Liver (tissue), 9 donors: ENCODE data around the gene NEIL1. TPM values are rescaled to one million over a fixed set of nuclear protein-coding genes. Genes with fewer than 3 reads are reported as not detected.
A peak's percentile ranks its signal among the peaks of the same experiment; 100 is the strongest.
"Not testable (repeated sequence)": the region's sequence is repeated elsewhere in the genome, so short reads cannot be mapped to it uniquely, and the experiment has no call there.

Experiments used
- DNase-seq: peaks from one replicate; pipeline ENCODE4 v3.0.0-alpha.2; 2017; ENCODE audit warnings: low spot score
- H3K27ac ChIP-seq, 2 donors: one replicate each; pipeline ENCODE4 v1.7.0; 2013; ENCODE audit warnings: inconsistent platforms in 2 of 2, low read length in 2 of 2, control low read depth in 1 of 2, low read depth in 1 of 2, mild to moderate bottlenecking in 1 of 2
- H3K27me3 ChIP-seq, 4 donors: one replicate each; pipeline versions ENCODE4 v1.6.1 to v1.7.0; 2013; ENCODE audit warnings: low read length in 3 of 4, inconsistent platforms in 1 of 4, mild to moderate bottlenecking in 1 of 4, moderate library complexity in 1 of 4; ENCODE audit not compliant: control insufficient read depth in 4 of 4, insufficient read depth in 4 of 4
- H3K36me3 ChIP-seq, 4 donors: one replicate each; pipeline versions ENCODE4 v1.6.1 to v1.7.0; 2013; ENCODE audit warnings: low read length in 3 of 4, mild to moderate bottlenecking in 3 of 4, low read depth in 1 of 4, moderate library complexity in 1 of 4; ENCODE audit not compliant: control insufficient read depth in 4 of 4, insufficient read depth in 3 of 4
- H3K4me1 ChIP-seq, 4 donors: one replicate each; pipeline versions ENCODE4 v1.6.1 to v1.7.0; 2013; ENCODE audit warnings: low read length in 3 of 4, mild to moderate bottlenecking in 3 of 4, moderate library complexity in 1 of 4; ENCODE audit not compliant: control insufficient read depth in 4 of 4, insufficient read depth in 4 of 4
- H3K4me3 ChIP-seq, 3 donors: one replicate each; pipeline versions ENCODE4 v1.6.1 to v1.7.0; 2013; ENCODE audit warnings: low read length in 3 of 3, control low read depth in 1 of 3, low read depth in 1 of 3, mild to moderate bottlenecking in 1 of 3
- H3K9ac ChIP-seq, 2 donors: one replicate each; pipeline ENCODE4 v1.7.0; 2013; ENCODE audit warnings: low read length in 2 of 2, mild to moderate bottlenecking in 2 of 2, moderate library complexity in 2 of 2, control low read depth in 1 of 2, low read depth in 1 of 2
- H3K9me3 ChIP-seq, 4 donors: one replicate each; pipeline versions ENCODE4 v1.6.1 to v1.7.0; 2013; ENCODE audit warnings: low read length in 3 of 4; ENCODE audit not compliant: control insufficient read depth in 4 of 4
- CTCF ChIP-seq: fragments of 150-350 bp; IDR thresholded peaks from 2 replicates; pipeline ENCODE4 v1.5.1; 2017; ENCODE audit warnings: improper control_type of control experiment, low read depth, low read length; ENCODE audit not compliant: missing input control
- FOXA1 ChIP-seq: IDR thresholded peaks from 2 replicates; pipeline ENCODE4 v1.6.1; 2016; ENCODE audit warnings: antibody characterized with exemption
- FOXA2 ChIP-seq: IDR thresholded peaks from 2 replicates; pipeline ENCODE4 v1.6.1; 2016; ENCODE audit warnings: antibody characterized with exemption
- GABPA ChIP-seq, 2 donors: IDR thresholded peaks in 1 of 2; conservative IDR thresholded peaks in 1 of 2; 2 replicates each; pipeline ENCODE4 v1.6.1; 2016; ENCODE audit warnings: antibody characterized with exemption in 2 of 2, mild to moderate bottlenecking in 1 of 2, moderate library complexity in 1 of 2
- HNF4A ChIP-seq, 2 donors: conservative IDR thresholded peaks; 2 replicates each; pipeline ENCODE4 v1.6.1; 2016; ENCODE audit warnings: antibody characterized with exemption in 2 of 2, mild to moderate bottlenecking in 2 of 2
- HNF4G ChIP-seq: IDR thresholded peaks from 2 replicates; pipeline ENCODE4 v1.6.1; 2016; ENCODE audit warnings: antibody characterized with exemption
- JUND ChIP-seq, 2 donors: IDR thresholded peaks; 2 replicates each; pipeline ENCODE4 v1.6.1; 2016; ENCODE audit warnings: antibody characterized with exemption in 2 of 2
- NR2F2 ChIP-seq: IDR thresholded peaks from 2 replicates; pipeline ENCODE4 v1.6.1; 2016; ENCODE audit warnings: antibody characterized with exemption
- RAD21 ChIP-seq, 2 donors: IDR thresholded peaks; 2 replicates each; pipeline ENCODE4 v1.6.1; 2016; ENCODE audit warnings: antibody characterized with exemption in 2 of 2, mild to moderate bottlenecking in 2 of 2
- RXRA ChIP-seq, 2 donors: IDR thresholded peaks; 2 replicates each; pipeline ENCODE4 v1.6.1; 2017 to 2018; ENCODE audit warnings: antibody characterized with exemption in 2 of 2, mild to moderate bottlenecking in 1 of 2
- SP1 ChIP-seq: IDR thresholded peaks from 2 replicates; pipeline ENCODE4 v1.6.1; 2018; ENCODE audit warnings: antibody characterized with exemption, mild to moderate bottlenecking
- YY1 ChIP-seq: IDR thresholded peaks from 2 replicates; pipeline ENCODE4 v1.6.1; 2016; ENCODE audit warnings: antibody characterized with exemption, mild to moderate bottlenecking
- WGBS: extraction: QIAGEN DNeasy Blood & Tissue Kit; methylation state at CpG from one replicate; pipeline ENCODE4 v1.1.7; 2013; 5-methylcytosine and 5-hydroxymethylcytosine counted together
- polyA plus RNA-seq, 2 donors: library from polyadenylated mRNA; stranded (reverse) in 1 of 2; unstranded in 1 of 2; fragments of 200-250 nt in 1 of 2; fragments of >200 nt in 1 of 2; fragmentation: Nextera tagmentation in 1 of 2; extraction: Ambion mirVana in 1 of 2; gene quantifications; one replicate each; pipeline versions ENCODE4 v1.2.1 to v1.2.3, GENCODE V29; 2013 to 2015
- total RNA-seq, 2 donors: library from RNA; depleted of rRNA; stranded (reverse); fragments of >200 nt; gene quantifications; one replicate each; pipeline ENCODE4 v1.2.3, GENCODE V29; 2014
- TF ChIP-seq, protein P1 (sequence below): IDR thresholded peaks from 2 replicates; pipeline ENCODE4 v1.6.1; 2016; ENCODE audit warnings: antibody characterized with exemption
- TF ChIP-seq, protein P2 (sequence below): IDR thresholded peaks from 2 replicates; pipeline ENCODE4 v1.6.1; 2016; ENCODE audit warnings: antibody characterized with exemption
- donor health status: healthy.
- donor health status: healthy.
- donor health status: healthy.
- donor health status: healthy.
- donor health status: healthy.

The NEIL1 gene
- total and polyA plus RNA-seq, 4 donors, result 5.3 to 25.8 (median 17.5) TPM

DNA sequence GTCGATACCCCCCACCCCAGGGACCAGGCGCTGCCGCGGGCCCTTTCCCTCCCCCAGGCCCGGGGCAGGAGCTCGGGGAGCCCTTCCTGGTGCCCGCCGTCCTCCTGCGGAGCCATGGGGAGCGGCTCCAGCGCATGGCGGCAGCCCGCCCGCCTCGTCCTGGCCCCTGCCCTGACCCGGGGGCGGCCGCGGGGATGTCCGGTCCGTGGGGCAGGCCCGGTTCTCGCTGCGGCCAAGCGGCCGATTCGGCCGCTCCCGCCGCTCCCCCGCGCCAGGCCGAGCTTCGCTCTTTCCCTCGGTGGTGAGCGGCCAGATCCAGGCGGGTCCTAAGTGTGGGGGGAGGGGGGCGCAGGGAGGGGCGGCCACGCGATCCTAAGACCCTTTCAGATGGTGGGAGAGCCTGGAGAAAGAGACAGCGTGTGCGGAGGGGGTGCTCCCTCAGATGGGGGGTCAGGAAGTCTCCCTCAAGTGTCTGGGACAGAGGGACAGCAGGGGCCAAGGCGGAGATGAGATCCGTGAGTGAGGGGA lies 1.3 kb downstream of the NEIL1 start:
- under 1% methylated on average over 45 of the region's 45 CpGs for WGBS
- DNase-seq, result no peak

GRCh38 chr15:75348562-75349350 lies 1.9 kb downstream of the NEIL1 start:
- Histone ChIP-seq H3K9me3 (no peaks in the 10 kb centered on the region), H3K27ac (peak overlapping the region in 1 of 2 donors; percentile 62), H3K9ac (peak overlapping the region in 1 of 2 donors; percentile 26), H3K36me3 (peaks cover 0 to 4% (median 0%) of the 10 kb centered on the region in 4 donors), H3K4me3 (peak overlapping the region; percentile 85 to 95 (median 90)), H3K4me1 (peaks cover 5 to 27% (median 16%) of the 10 kb centered on the region in 4 donors), H3K27me3 (no peaks in the 10 kb centered on the region)
- whole genome bisulfite sequencing, result 44% methylated on average over 46 of the region's 46 CpGs
- no peak for TF ChIP-seq FOXA1
- TF ChIP-seq RXRA (IDR thresholded peaks at IDR 0.05), result no peak
- TF ChIP-seq YY1, result no peak
- no peak for TF ChIP-seq NR2F2
- no peak for TF ChIP-seq HNF4G
- no peak for TF ChIP-seq HNF4A (conservative IDR thresholded peaks at IDR 0.05)
- no peak for TF ChIP-seq RAD21 (IDR thresholded peaks at IDR 0.05)
- no peak for TF ChIP-seq SP1
- DNase-seq, result no peak

More for the DNA sequence above, 1.3 kb downstream of the NEIL1 start:
- TF ChIP-seq, protein P1, sequence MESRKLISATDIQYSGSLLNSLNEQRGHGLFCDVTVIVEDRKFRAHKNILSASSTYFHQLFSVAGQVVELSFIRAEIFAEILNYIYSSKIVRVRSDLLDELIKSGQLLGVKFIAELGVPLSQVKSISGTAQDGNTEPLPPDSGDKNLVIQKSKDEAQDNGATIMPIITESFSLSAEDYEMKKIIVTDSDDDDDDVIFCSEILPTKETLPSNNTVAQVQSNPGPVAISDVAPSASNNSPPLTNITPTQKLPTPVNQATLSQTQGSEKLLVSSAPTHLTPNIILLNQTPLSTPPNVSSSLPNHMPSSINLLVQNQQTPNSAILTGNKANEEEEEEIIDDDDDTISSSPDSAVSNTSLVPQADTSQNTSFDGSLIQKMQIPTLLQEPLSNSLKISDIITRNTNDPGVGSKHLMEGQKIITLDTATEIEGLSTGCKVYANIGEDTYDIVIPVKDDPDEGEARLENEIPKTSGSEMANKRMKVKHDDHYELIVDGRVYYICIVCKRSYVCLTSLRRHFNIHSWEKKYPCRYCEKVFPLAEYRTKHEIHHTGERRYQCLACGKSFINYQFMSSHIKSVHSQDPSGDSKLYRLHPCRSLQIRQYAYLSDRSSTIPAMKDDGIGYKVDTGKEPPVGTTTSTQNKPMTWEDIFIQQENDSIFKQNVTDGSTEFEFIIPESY, result no peak
- no peak for TF ChIP-seq JUND (IDR thresholded peaks at IDR 0.05)
- TF ChIP-seq HNF4G, result no peak
- TF ChIP-seq GABPA (IDR thresholded peaks at IDR 0.05 in 1 of 2, conservative IDR thresholded peaks at IDR 0.05 in 1 of 2), result no peak
- no peak for TF ChIP-seq CTCF
- no peak for TF ChIP-seq HNF4A (conservative IDR thresholded peaks at IDR 0.05)
- no peak for TF ChIP-seq FOXA2
- TF ChIP-seq SP1, result no peak
- TF ChIP-seq, protein P2, sequence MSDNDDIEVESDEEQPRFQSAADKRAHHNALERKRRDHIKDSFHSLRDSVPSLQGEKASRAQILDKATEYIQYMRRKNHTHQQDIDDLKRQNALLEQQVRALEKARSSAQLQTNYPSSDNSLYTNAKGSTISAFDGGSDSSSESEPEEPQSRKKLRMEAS, result no peak
- TF ChIP-seq RAD21 (IDR thresholded peaks at IDR 0.05), result no peak
- H3K36me3 ChIP-seq, result peaks cover 0 to 4% (median 0%) of the 10 kb centered on the region in 4 donors
- peak overlapping the region; percentile 85 to 95 (median 90) for H3K4me3 ChIP-seq
- peaks cover 3 to 20% (median 10%) of the 10 kb centered on the region in 4 donors for H3K4me1 ChIP-seq
- no peaks in the 10 kb centered on the region for H3K9me3 ChIP-seq
- H3K27ac ChIP-seq, result peak overlapping the region; percentile 62 to 74
- peak overlapping the region; percentile 26 to 62 for H3K9ac ChIP-seq
- no peaks in the 10 kb centered on the region for H3K27me3 ChIP-seq

GRCh38 chr15:75349351-75349669 lies 2.5 kb downstream of the NEIL1 start:
- H3K27me3 ChIP-seq, H3K4me3 ChIP-seq, H3K9ac ChIP-seq, H3K27ac ChIP-seq, H3K9me3 ChIP-seq, DNase-seq, H3K36me3 ChIP-seq: not testable (repeated sequence)
- 96% methylated on average over 8 of the region's 8 CpGs for WGBS
- H3K4me1 ChIP-seq, result peaks cover 10 to 33% (median 22%) of the 10 kb centered on the region in 4 donors
